Kidney (tissue), 14 donors: ENCODE measurements around the gene MYDGF. TPM values are rescaled to one million over a fixed set of nuclear protein-coding genes. Genes with fewer than 3 reads are reported as not detected.

ENCODE experiments used
- DNase-seq, 5 donors: peaks; one replicate each; pipeline ENCODE4 v3.0.0-alpha.2; 2013 to 2020
- FAIRE-seq: peaks from 2 replicates; lab custom pipeline; 2012; peaks lifted over from hg19 to GRCh38; lab: Jason Lieb, UNC
- H3K27ac ChIP-seq, 2 donors: one replicate each; pipeline ENCODE4 v1.7.0; 2013; ENCODE audit warnings: low read depth in 2 of 2, low read length in 2 of 2, inconsistent platforms in 1 of 2
- H3K27me3 ChIP-seq: one replicate; pipeline ENCODE4 v1.7.1; 2013; ENCODE audit warnings: low read length, inconsistent platforms; ENCODE audit not compliant: control insufficient read depth, insufficient read depth
- H3K36me3 ChIP-seq, 3 donors: one replicate each; pipeline versions ENCODE4 v1.7.0 to v1.7.1; 2013; ENCODE audit warnings: low read length in 3 of 3, control low read depth in 1 of 3, inconsistent platforms in 1 of 3; ENCODE audit not compliant: insufficient read depth in 3 of 3, control insufficient read depth in 2 of 3
- H3K4me1 ChIP-seq, 3 donors: one replicate each; pipeline versions ENCODE4 v1.7.0 to v1.7.1; 2013; ENCODE audit warnings: low read length in 3 of 3, inconsistent platforms in 1 of 3, low read depth in 1 of 3; ENCODE audit not compliant: control insufficient read depth in 2 of 3, insufficient read depth in 2 of 3
- H3K4me3 ChIP-seq, 3 donors: one replicate each; pipeline versions ENCODE4 v1.7.0 to v1.8.1; 2013; ENCODE audit warnings: low read length in 3 of 3, control low read depth in 1 of 3, inconsistent platforms in 1 of 3
- H3K9ac ChIP-seq, 3 donors: one replicate each; pipeline versions ENCODE4 v1.7.0 to v1.7.1; 2013; ENCODE audit warnings: low read length in 3 of 3, control low read depth in 1 of 3, inconsistent platforms in 1 of 3
- H3K9me3 ChIP-seq, 3 donors: one replicate each; pipeline versions ENCODE4 v1.7.0 to v1.7.1; 2013; ENCODE audit warnings: low read length in 3 of 3, control low read depth in 1 of 3, inconsistent platforms in 1 of 3; ENCODE audit not compliant: control insufficient read depth in 2 of 3, insufficient read depth in 1 of 3
- intact Hi-C: fragments of 100-400 bp; cut with DNase I; formaldehyde crosslinking; loops from one replicate; pipeline ENCODE4 v1.11.1; 2022
- polyA plus RNA-seq: library from polyadenylated mRNA; stranded (reverse); fragments of 350-450 nt; fragmentation: Illumina TruSeq; extraction: RNeasy Lipid Tissue Mini Kit (QIAGEN cat#74804); gene quantifications from one replicate; pipeline ENCODE4 v1.2.3, GENCODE V29; 2014; ENCODE audit warnings: low read depth, low replicate concordance; ENCODE audit not compliant: insufficient read depth
- total RNA-seq: library from RNA; stranded (reverse); fragmentation: NEBNext Ultra II Directional; extraction: Animal tissue kit (Norgen Biotek cat#: 25700); gene quantifications from one replicate; pipeline ENCODE4 v1.2.1, GENCODE V29; 2021
- TF ChIP-seq, protein P1 (sequence below): IDR thresholded peaks from 3 replicates; pipeline ENCODE4 v1.5.1; 2012; ENCODE audit warnings: mild to moderate bottlenecking, moderate library complexity, borderline replicate concordance; ENCODE audit not compliant: insufficient read depth; ENCODE audit errors: extremely low read depth
- donor health status: control.
- donor health status: control.
- donor health status: control.
- donor health status: control.
- donor health status: control.
- donor health status: DM: yes; HTN: yes; CAD: no.
- donor health status: Normal renal cell carcinoma (clear cell type).

The MYDGF gene
- total and polyA plus RNA-seq, 2 donors from 2014 or later, result 75.8 to 85.5 TPM

GRCh38 chr19:4624301-4624700 is 45.8 kb downstream of the MYDGF start:
- Histone ChIP-seq H3K27ac (no peak overlapping the region), H3K27me3 (no peaks in the 10 kb centered on the region), H3K4me1 (no peaks in the 10 kb centered on the region), H3K9me3 (no peaks in the 10 kb centered on the region), H3K4me3 (no peak overlapping the region), H3K36me3 (no peaks in the 10 kb centered on the region), H3K9ac (no peak overlapping the region)
- intact Hi-C loops, result no loop called here
- TF ChIP-seq, protein P1, sequence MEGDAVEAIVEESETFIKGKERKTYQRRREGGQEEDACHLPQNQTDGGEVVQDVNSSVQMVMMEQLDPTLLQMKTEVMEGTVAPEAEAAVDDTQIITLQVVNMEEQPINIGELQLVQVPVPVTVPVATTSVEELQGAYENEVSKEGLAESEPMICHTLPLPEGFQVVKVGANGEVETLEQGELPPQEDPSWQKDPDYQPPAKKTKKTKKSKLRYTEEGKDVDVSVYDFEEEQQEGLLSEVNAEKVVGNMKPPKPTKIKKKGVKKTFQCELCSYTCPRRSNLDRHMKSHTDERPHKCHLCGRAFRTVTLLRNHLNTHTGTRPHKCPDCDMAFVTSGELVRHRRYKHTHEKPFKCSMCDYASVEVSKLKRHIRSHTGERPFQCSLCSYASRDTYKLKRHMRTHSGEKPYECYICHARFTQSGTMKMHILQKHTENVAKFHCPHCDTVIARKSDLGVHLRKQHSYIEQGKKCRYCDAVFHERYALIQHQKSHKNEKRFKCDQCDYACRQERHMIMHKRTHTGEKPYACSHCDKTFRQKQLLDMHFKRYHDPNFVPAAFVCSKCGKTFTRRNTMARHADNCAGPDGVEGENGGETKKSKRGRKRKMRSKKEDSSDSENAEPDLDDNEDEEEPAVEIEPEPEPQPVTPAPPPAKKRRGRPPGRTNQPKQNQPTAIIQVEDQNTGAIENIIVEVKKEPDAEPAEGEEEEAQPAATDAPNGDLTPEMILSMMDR, result no peak
- DNase-seq (no peak), FAIRE-seq (no peak)

GRCh38 chr19:4622695-4623421 is 47.3 kb downstream of the MYDGF start:
- H3K4me1 ChIP-seq, result no peaks in the 10 kb centered on the region
- DNase-seq (no peak), FAIRE-seq (no peak)
- no peak overlapping the region for H3K4me3 ChIP-seq
- TF ChIP-seq, protein P1, result no peak
- no peak overlapping the region for H3K27ac ChIP-seq
- no peak overlapping the region for H3K9ac ChIP-seq
- no peaks in the 10 kb centered on the region for H3K36me3 ChIP-seq
- intact Hi-C loops, result no loop called here
- H3K9me3 ChIP-seq, result no peaks in the 10 kb centered on the region
- H3K27me3 ChIP-seq, result no peaks in the 10 kb centered on the region

DNA sequence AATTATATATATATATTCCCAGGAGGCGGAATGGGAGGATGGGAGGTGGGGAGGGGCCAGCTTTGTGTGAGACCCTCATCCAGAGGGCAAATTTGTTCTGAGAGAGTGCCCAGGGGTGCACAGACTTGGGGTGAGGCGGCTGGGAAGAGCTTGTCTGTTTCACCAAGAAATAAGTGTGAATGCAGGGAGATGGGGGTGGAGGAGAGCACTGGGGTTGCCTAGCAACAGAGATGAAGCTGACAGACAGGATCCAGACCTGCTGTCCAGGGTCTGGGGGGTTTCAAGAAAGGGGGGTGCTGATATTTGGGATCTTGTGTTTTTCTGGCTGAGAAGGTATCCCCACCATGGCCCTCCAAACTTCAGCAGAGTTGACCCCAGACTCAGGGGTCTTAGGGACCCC is 49.5 kb downstream of the MYDGF start:
- H3K9me3 ChIP-seq, result no peaks in the 10 kb centered on the region
- H3K4me3 ChIP-seq, result no peak overlapping the region
- H3K27ac ChIP-seq, result no peak overlapping the region
- H3K4me1 ChIP-seq, result no peaks in the 10 kb centered on the region
- TF ChIP-seq, protein P1, result no peak
- H3K9ac ChIP-seq, result no peak overlapping the region
- intact Hi-C loops, result no loop called here
- no peaks in the 10 kb centered on the region for H3K36me3 ChIP-seq
- FAIRE-seq (no peak), DNase-seq (no peak)
- no peaks in the 10 kb centered on the region for H3K27me3 ChIP-seq
